GM12875 (cell line): ENCODE measurements around the gene F2.

Experiments
- H3K4me3 ChIP-seq: one replicate; pipeline ENCODE4 v1.5.1; 2011; ENCODE audit warnings: low read depth, low read length, control low read depth
- CTCF ChIP-seq: IDR thresholded peaks from 2 replicates; pipeline ENCODE4 v1.5.1; 2011; ENCODE audit warnings: low read depth, mild to moderate bottlenecking, control low read depth, inconsistent platforms, low read length, moderate library complexity, borderline replicate concordance; ENCODE audit not compliant: insufficient read depth

The F2 gene

GRCh38 chr11:46761807-46762206 is 42.8 kb downstream of the F2 start:
- no peak overlapping the region for H3K4me3 ChIP-seq
- TF ChIP-seq CTCF: no peak

GRCh38 chr11:46762248-46762647 is 43.2 kb downstream of the F2 start:
- no peak for TF ChIP-seq CTCF
- H3K4me3 ChIP-seq: no peak overlapping the region

GRCh38 chr11:46766656-46767055 is 47.6 kb downstream of the F2 start:
- TF ChIP-seq CTCF: no peak
- H3K4me3 ChIP-seq: no peak overlapping the region

GRCh38 chr11:46769636-46770221 is 50.7 kb downstream of the F2 start:
- no peak for TF ChIP-seq CTCF
- H3K4me3 ChIP-seq: no peak overlapping the region

- no peak for TF ChIP-seq CTCF
- H3K4me3 ChIP-seq: no peak overlapping the region
Measured at GRCh38 chr11:46776878-46777277, 57.9 kb downstream of the F2 start.

GRCh38 chr11:46778416-46778815 is 59.4 kb downstream of the F2 start:
- no peak for TF ChIP-seq CTCF
- no peak overlapping the region for H3K4me3 ChIP-seq
